SU-DHL-6 (cell line): ENCODE data around the gene SLC16A11.

Source experiments
- EZH2phosphoT487 ChIP-seq: fragments of 200-600 bp; sonication (generic), shearing (Covaris generic); conservative IDR thresholded peaks from 2 replicates; pipeline ENCODE4 v1.6.1; 2018; ENCODE audit warnings: mild to moderate bottlenecking, antibody characterized with exemption, low read length, moderate library complexity, mixed read lengths
- TF ChIP-seq, protein P1 (sequence below): fragments of 200-600 bp; sonication (generic); IDR thresholded peaks from one replicate; pipeline ENCODE4 v1.5.1; 2017; ENCODE audit warnings: antibody characterized with exemption, mild to moderate bottlenecking, low read length, moderate library complexity; ENCODE audit not compliant: insufficient read depth, poor library complexity, severe bottlenecking

DNA sequence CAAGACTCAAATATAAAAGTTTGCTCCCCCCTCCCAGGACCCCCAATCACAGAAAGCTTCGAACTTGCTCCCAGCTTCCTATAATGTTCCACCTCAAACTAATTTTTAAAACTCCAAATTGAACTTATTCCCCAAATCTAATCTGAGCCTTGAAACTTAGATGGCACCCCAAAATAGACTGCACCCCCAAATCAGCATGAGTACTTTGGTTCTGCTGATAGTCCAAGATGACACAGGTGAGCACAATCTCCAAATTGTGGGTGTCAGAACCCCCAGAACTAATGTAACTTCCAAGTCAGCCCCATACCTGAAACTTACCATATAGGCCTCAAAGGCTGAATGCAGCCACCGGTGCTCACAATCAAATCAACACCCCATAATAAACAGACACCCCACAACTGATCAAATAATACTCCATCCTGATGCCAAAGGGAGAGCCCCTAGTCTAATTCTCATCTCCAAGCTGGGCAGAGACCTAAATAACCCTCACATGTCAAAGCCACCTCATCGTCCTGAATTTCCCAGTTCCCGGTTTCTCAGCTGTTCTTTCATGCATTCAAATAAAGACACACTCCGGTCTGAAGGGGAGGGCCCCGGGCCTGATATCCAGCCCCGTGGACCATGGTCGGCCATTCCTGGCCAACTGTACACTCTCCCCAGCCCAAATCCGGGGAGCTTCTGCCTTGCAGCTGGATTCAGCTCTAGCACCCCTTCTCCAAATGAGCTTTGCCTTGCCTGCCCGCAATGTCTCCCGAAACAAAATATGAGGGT lies 22.8 kb downstream of the SLC16A11 start:
- TF ChIP-seq EZH2phosphoT487, result no peak
- TF ChIP-seq, protein P1, sequence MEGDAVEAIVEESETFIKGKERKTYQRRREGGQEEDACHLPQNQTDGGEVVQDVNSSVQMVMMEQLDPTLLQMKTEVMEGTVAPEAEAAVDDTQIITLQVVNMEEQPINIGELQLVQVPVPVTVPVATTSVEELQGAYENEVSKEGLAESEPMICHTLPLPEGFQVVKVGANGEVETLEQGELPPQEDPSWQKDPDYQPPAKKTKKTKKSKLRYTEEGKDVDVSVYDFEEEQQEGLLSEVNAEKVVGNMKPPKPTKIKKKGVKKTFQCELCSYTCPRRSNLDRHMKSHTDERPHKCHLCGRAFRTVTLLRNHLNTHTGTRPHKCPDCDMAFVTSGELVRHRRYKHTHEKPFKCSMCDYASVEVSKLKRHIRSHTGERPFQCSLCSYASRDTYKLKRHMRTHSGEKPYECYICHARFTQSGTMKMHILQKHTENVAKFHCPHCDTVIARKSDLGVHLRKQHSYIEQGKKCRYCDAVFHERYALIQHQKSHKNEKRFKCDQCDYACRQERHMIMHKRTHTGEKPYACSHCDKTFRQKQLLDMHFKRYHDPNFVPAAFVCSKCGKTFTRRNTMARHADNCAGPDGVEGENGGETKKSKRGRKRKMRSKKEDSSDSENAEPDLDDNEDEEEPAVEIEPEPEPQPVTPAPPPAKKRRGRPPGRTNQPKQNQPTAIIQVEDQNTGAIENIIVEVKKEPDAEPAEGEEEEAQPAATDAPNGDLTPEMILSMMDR, result no peak
